Right ventricle myocardium superior (tissue), 1 donor: ENCODE data around the gene LCA5L. TPM values are rescaled to one million over a fixed set of nuclear protein-coding genes. Genes with fewer than 3 reads are reported as not detected.

ENCODE experiments used
- ATAC-seq: fragments of 200-7000 bp; cut with Tn5 transposase; one replicate; pipeline ENCODE4 v1.9.1; 2020; ENCODE audit warnings: mild to moderate bottlenecking; ENCODE audit not compliant: poor library complexity
- DNase-seq: peaks from one replicate; pipeline ENCODE4 v3.0.0-alpha.2; 2020
- intact Hi-C: fragments of 100-400 bp; cut with DNase I; formaldehyde crosslinking; loops from one replicate; pipeline ENCODE4 v1.11.2; 2022
- long read RNA-seq: library from polyadenylated mRNA; unstranded; transcript quantifications from one replicate; pipeline ENCODE4 v2.0.0, GENCODE V29; 2021
- total RNA-seq: library from RNA; stranded (reverse); fragmentation: NEBNext Ultra II Directional; extraction: Animal tissue kit (Norgen Biotek cat#: 25700); gene quantifications from one replicate; pipeline ENCODE4 v1.2.1, GENCODE V29; 2021
- donor health status: DM: no; HTN: yes; CAD: no; lungs with severe emphysema.

Gene LCA5L
- 0.83 TPM for total RNA-seq
- long read RNA-seq: 0 reads

- intact Hi-C loops: no loop called here
- ATAC-seq (peak; percentile 96), DNase-seq (peak; percentile 96)
Observed at GRCh38 chr21:39445321-39446269, at the start of gene LCA5L. Gene LCA5L (minus strand): TSS chr21:39445778. CDS start chr21:39428493, 17,285 bp downstream.

DNA sequence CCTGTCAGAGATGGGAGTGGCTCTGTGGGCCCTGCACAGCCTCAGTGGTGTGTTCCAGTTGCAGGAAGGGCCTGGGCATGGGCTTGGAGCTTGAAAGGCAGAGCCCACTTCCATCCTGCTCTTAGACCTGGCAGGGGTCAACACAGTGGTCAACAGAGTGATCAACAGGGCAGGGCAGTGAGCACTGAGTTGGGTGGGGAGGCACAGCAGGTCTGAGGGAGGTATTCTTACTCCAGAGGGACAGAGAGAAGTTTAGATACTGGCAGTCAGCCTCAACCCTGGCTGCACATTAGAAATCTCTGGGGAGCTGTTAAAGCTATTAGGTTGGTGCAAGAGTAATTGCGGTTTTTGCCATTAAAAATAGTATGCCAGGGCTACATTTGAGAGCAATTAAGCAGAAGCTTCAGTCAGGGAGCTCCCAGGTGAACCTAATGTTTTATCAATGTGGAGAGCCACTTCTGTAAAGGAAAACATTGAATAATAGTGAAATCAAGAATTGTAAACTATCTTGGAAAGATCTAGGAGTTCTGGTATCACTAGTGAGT lies 43.9 kb upstream of the LCA5L start:
- ATAC-seq: no peak
- intact Hi-C loops: no loop called here
- DNase-seq: no peak

DNA sequence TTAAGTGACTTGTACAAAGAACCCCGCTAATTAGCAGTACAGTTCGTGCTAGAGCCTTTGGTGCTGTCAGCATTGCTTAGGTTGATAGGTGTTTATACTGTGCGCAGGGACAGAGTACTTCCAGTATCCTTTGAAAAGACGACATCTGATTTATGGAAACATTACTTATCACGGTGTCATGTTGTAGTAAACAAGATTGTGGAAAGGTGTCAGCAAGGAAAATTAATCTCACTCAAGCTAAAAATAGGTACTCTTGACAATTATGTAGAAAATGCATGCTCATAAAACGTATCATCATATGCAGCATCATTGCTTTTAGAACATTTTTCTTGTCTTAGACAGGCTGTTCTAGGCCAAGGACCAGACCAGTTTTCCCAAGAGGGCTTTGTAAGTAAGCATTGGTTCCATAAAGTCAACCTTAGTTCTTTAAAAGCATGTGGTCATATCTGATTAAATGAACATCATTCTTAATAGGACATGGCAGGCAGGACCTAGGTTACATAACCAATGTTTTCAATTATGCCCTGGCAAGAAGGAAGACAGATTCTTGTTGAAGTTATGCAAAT lies 39.2 kb upstream of the LCA5L start:
- ATAC-seq (no peak), DNase-seq (no peak)
- intact Hi-C loops: no loop called here

GRCh38 chr21:39483917-39484316 lies 38.3 kb upstream of the LCA5L start:
- no peak for ATAC-seq
- no peak for DNase-seq
- intact Hi-C loops: no loop called here

- DNase-seq (no peak), ATAC-seq (no peak)
- intact Hi-C loops: no loop called here
Observed at GRCh38 chr21:39481886-39482285, 36.3 kb upstream of the LCA5L start.

GRCh38 chr21:39480271-39480670 lies 34.7 kb upstream of the LCA5L start:
- DNase-seq: no peak
- no peak for ATAC-seq
- intact Hi-C loops: no loop called here

GRCh38 chr21:39479814-39480182 lies 34.2 kb upstream of the LCA5L start:
- intact Hi-C loops: no loop called here
- no peak for ATAC-seq
- no peak for DNase-seq

- DNase-seq: no peak
- no peak for ATAC-seq
- intact Hi-C loops: no loop called here
Observed at GRCh38 chr21:39479164-39479813, 33.7 kb upstream of the LCA5L start.

DNA sequence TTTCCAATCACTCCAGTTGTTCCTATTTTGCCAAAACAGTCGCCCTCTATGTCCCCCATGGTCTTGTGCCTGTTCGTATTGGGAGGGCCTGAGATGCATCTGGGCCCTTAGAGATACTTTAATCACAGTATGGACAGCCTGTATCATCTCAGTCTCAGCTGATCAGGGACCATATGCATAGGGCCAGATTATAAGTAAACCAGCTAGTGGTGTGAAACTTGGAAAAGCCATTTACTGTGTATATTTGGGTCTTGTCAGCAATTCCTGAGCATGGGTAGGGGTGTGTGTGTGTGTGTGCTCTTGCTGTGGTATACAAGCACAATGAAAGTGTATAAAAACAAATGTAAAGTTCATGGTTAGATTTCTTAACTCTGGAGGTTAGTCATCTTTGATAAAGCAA lies 29.0 kb upstream of the LCA5L start:
- intact Hi-C loops: no loop called here
- DNase-seq (no peak), ATAC-seq (no peak)

- ATAC-seq: no peak
- intact Hi-C loops: no loop called here
- DNase-seq: no peak
Observed at GRCh38 chr21:39472786-39473185, 27.2 kb upstream of the LCA5L start.

DNA sequence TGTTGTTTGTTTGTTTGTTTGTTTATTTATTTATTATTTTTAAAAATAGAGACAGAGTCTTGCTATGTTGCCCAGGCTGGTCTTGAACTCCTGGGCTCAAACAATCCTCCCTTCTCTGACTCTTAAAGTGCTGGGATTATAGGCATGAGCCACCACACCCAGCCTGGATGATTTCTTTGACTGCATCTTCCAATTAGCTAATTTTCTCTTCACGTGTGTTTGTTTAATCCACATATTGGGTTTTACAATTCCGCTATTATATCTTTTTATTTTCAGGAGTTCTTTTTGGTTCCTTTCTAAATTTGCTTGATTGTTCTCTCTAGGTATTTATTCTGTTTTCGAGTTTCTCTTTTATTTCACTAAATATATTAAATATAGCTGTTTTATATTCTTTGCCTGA lies 26.0 kb upstream of the LCA5L start:
- ATAC-seq (no peak), DNase-seq (no peak)
- intact Hi-C loops: no loop called here

DNA sequence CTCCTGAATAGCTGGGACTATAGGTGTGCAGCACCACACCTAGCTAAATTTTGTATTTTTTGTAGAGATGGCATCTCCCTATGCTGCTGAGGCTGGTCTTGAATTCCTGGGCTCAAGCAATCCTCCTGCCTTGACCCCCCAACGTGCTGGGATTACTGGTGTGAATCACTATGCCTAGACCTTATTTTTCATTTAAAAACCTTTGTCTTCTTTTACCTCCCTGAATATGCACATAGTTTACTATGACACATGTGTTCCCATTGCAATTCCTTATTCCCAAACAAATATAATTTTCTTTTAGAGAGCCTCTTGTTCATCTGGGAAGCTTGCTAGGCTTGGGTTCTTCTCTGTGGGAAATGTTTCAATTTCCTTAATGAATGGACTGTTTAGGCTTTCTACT lies 23.0 kb upstream of the LCA5L start:
- no peak for ATAC-seq
- intact Hi-C loops: no loop called here
- no peak for DNase-seq

GRCh38 chr21:39467746-39468145 lies 22.2 kb upstream of the LCA5L start:
- DNase-seq: no peak
- no peak for ATAC-seq
- intact Hi-C loops: no loop called here

- intact Hi-C loops: no loop called here
- DNase-seq (no peak), ATAC-seq (no peak)
Observed at GRCh38 chr21:39466584-39466983, 21.0 kb upstream of the LCA5L start.

DNA sequence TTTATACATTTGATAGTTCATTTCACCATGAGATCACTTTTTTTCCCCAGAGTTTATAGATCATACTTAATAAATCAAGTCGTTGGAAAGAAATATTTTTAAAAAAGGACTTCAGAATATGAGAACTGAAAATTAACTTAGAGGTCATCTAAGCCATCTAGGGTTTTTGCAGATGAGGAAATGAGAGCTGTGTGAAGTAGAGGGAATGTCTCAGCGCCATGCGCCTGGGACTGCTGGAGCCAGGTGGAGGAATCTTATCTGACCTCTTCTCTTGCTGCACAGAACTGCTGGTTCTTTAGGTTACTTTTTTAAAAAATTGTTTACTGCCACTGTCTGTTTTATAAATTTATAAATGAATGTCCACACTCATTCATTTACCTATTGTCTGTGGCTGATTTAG lies 17.7 kb upstream of the LCA5L start:
- no peak for ATAC-seq
- DNase-seq: no peak
- intact Hi-C loops: no loop called here

GRCh38 chr21:39461419-39461818 lies 15.8 kb upstream of the LCA5L start:
- intact Hi-C loops: no loop called here
- no peak for ATAC-seq
- no peak for DNase-seq

GRCh38 chr21:39456665-39457064 lies 11.1 kb upstream of the LCA5L start:
- no peak for ATAC-seq
- DNase-seq: no peak
- intact Hi-C loops: no loop called here

GRCh38 chr21:39454949-39455668 lies 9.5 kb upstream of the LCA5L start:
- DNase-seq: no peak
- ATAC-seq: peak; percentile 57
- intact Hi-C loops: no loop called here

GRCh38 chr21:39453571-39454179 lies 8.1 kb upstream of the LCA5L start:
- DNase-seq: no peak
- intact Hi-C loops: no loop called here
- ATAC-seq: no peak
